ENCODE measurements around the gene HS6ST3. TPM values are rescaled to one million over a fixed set of nuclear protein-coding genes. Genes with fewer than 3 reads are reported as not detected.
"Not testable (repeated sequence)": the region's sequence is repeated elsewhere in the genome, so short reads cannot be mapped to it uniquely, and the experiment has no call there.

Gene HS6ST3
- total RNA-seq (2014; rRNA removed; shearing (Covaris generic); ENCODE audit: low replicate concordance) = 0.02 TPM in 1 of 2 replicates, not detected in the other

- H3K27me3 ChIP-seq = peaks cover 68% of the 10 kb centered on the region
- peak within 1 kb of the TSS; percentile 42 for H3K4me3 ChIP-seq
- no peaks in the 10 kb centered on the region for H3K36me3 ChIP-seq
- no peaks in the 10 kb centered on the region for H3K9me3 ChIP-seq
- no peak for DNase-seq
Observed at GRCh38 chr13:96089749-96090239, at the start of gene HS6ST3. Gene HS6ST3 (plus strand): TSS chr13:96090107.

GRCh38 chr13:96041326-96042110 lies 48.4 kb upstream of the HS6ST3 start:
- peaks cover 2% of the 10 kb centered on the region for H3K36me3 ChIP-seq
- no peak for DNase-seq
- H3K27me3 ChIP-seq = no peaks in the 10 kb centered on the region
- no peak overlapping the region for H3K4me3 ChIP-seq
- peaks cover 12% of the 10 kb centered on the region for H3K9me3 ChIP-seq

GRCh38 chr13:96044238-96044637 lies 45.7 kb upstream of the HS6ST3 start:
- Histone ChIP-seq H3K4me3 (no peak overlapping the region), H3K27me3 (no peaks in the 10 kb centered on the region), H3K9me3 (peaks cover 12% of the 10 kb centered on the region), H3K36me3 (peaks cover 2% of the 10 kb centered on the region)
- no peak for DNase-seq

GRCh38 chr13:96046449-96047126 lies 43.3 kb upstream of the HS6ST3 start:
- H3K27me3 ChIP-seq, DNase-seq, H3K4me3 ChIP-seq, H3K36me3 ChIP-seq: not testable (repeated sequence)
- H3K9me3 ChIP-seq = peaks cover 16% of the 10 kb centered on the region

GRCh38 chr13:96050955-96051354 lies 39.0 kb upstream of the HS6ST3 start:
- DNase-seq, H3K4me3 ChIP-seq, H3K9me3 ChIP-seq, H3K36me3 ChIP-seq, H3K27me3 ChIP-seq: not testable (repeated sequence)

GRCh38 chr13:96051491-96051890 lies 38.4 kb upstream of the HS6ST3 start:
- H3K36me3 ChIP-seq, H3K4me3 ChIP-seq, DNase-seq, H3K9me3 ChIP-seq, H3K27me3 ChIP-seq: not testable (repeated sequence)

- not testable (repeated sequence) for H3K9me3 ChIP-seq, H3K36me3 ChIP-seq, DNase-seq, H3K27me3 ChIP-seq
- peak overlapping the region; percentile 92 for H3K4me3 ChIP-seq
Observed at GRCh38 chr13:96051946-96052345, 38.0 kb upstream of the HS6ST3 start.

- peaks cover 4% of the 10 kb centered on the region; the same call in 1 of the 2 replicates for H3K27me3 ChIP-seq
- no peak for DNase-seq
- H3K36me3 ChIP-seq = peaks cover 4% of the 10 kb centered on the region; the same call in 1 of the 2 replicates
- H3K9me3 ChIP-seq = peaks cover 4% of the 10 kb centered on the region; the same call in 1 of the 2 replicates
- peak overlapping the region; percentile 92 for H3K4me3 ChIP-seq
Observed at GRCh38 chr13:96052656-96053002, 37.3 kb upstream of the HS6ST3 start.

GRCh38 chr13:96053003-96053703 lies 36.8 kb upstream of the HS6ST3 start, which contains the start of gene UGGT2:
Gene UGGT2 (minus strand): TSS chr13:96053401. CDS start chr13:96053312, 89 bp downstream.
- peaks cover 4% of the 10 kb centered on the region; the same call in 1 of the 2 replicates for H3K27me3 ChIP-seq
- H3K4me3 ChIP-seq = peak within 1 kb of the TSS; percentile 92
- peaks cover 4% of the 10 kb centered on the region; the same call in 1 of the 2 replicates for H3K36me3 ChIP-seq
- H3K9me3 ChIP-seq = peaks cover 4% of the 10 kb centered on the region; the same call in 1 of the 2 replicates
- DNase-seq = peak; percentile 96

- no peak for DNase-seq
- H3K36me3 ChIP-seq = no peaks in the 10 kb centered on the region
- H3K27me3 ChIP-seq = peaks cover 21% of the 10 kb centered on the region
- no peak overlapping the region for H3K4me3 ChIP-seq
- no peaks in the 10 kb centered on the region for H3K9me3 ChIP-seq
Observed at GRCh38 chr13:96065849-96066248, 24.1 kb upstream of the HS6ST3 start.

GRCh38 chr13:96068729-96069128 lies 21.2 kb upstream of the HS6ST3 start:
- no peaks in the 10 kb centered on the region for H3K36me3 ChIP-seq
- H3K9me3 ChIP-seq = no peaks in the 10 kb centered on the region
- no peak overlapping the region for H3K4me3 ChIP-seq
- no peak for DNase-seq
- H3K27me3 ChIP-seq = peaks cover 15% of the 10 kb centered on the region; the same call in 1 of the 2 replicates

- peaks cover 21% of the 10 kb centered on the region; the same call in 1 of the 2 replicates for H3K27me3 ChIP-seq
- no peaks in the 10 kb centered on the region for H3K9me3 ChIP-seq
- no peaks in the 10 kb centered on the region for H3K36me3 ChIP-seq
- H3K4me3 ChIP-seq = no peak overlapping the region
- DNase-seq = no peak
Observed at GRCh38 chr13:96071504-96071903, 18.4 kb upstream of the HS6ST3 start.

GRCh38 chr13:96072392-96072791 lies 17.5 kb upstream of the HS6ST3 start:
- no peaks in the 10 kb centered on the region for H3K9me3 ChIP-seq
- H3K27me3 ChIP-seq = peaks cover 21% of the 10 kb centered on the region; the same call in 1 of the 2 replicates
- H3K4me3 ChIP-seq = no peak overlapping the region
- no peaks in the 10 kb centered on the region for H3K36me3 ChIP-seq
- DNase-seq = no peak

- no peaks in the 10 kb centered on the region for H3K36me3 ChIP-seq
- H3K4me3 ChIP-seq = no peak overlapping the region
- H3K27me3 ChIP-seq = peaks cover 18% of the 10 kb centered on the region; the same call in 1 of the 2 replicates
- DNase-seq = no peak
- no peaks in the 10 kb centered on the region for H3K9me3 ChIP-seq
Observed at GRCh38 chr13:96075953-96076543, 13.9 kb upstream of the HS6ST3 start.

- Histone ChIP-seq H3K4me3 (no peak overlapping the region), H3K9me3 (no peaks in the 10 kb centered on the region), H3K27me3 (peaks cover 4% of the 10 kb centered on the region; the same call in 1 of the 2 replicates)
Observed at GRCh38 chr13:96080676-96081075, 9.2 kb upstream of the HS6ST3 start.

GRCh38 chr13:96081888-96082287 lies 8.0 kb upstream of the HS6ST3 start:
- DNase-seq = no peak
- no peak overlapping the region for H3K4me3 ChIP-seq
- H3K27me3 ChIP-seq = peaks cover 7% of the 10 kb centered on the region
- H3K9me3 ChIP-seq = no peaks in the 10 kb centered on the region
- H3K36me3 ChIP-seq = no peaks in the 10 kb centered on the region

More at GRCh38 chr13:96080676-96081075, 9.2 kb upstream of the HS6ST3 start:
- DNase-seq = no peak
- no peaks in the 10 kb centered on the region for H3K36me3 ChIP-seq
